HG02885 (cell line): ENCODE measurements around the gene POLA1.

ENCODE experiments used
- ATAC-seq: cut with Tn5 transposase; IDR thresholded peaks from one replicate; pipeline ENCODE4 v1.9.1; 2021; ENCODE audit warnings: mild to moderate bottlenecking; ENCODE audit not compliant: unreplicated experiment, poor library complexity

Gene POLA1

GRCh38 chrX:24682739-24683432, 10.8 kb upstream of the POLA1 start:
- ATAC-seq = no peak

- no peak for ATAC-seq
These were observed 9.7 kb upstream of the POLA1 start for GRCh38 chrX:24684048-24684447.

- no peak for ATAC-seq
These were observed 1.4 kb upstream of the POLA1 start for GRCh38 chrX:24692305-24692704.

GRCh38 chrX:24694825-24695224, 1.1 kb downstream of the POLA1 start:
- ATAC-seq = no peak

- no peak for ATAC-seq
These were observed 2.6 kb downstream of the POLA1 start for GRCh38 chrX:24696294-24696693.

GRCh38 chrX:24702362-24703184, 8.9 kb downstream of the POLA1 start:
- ATAC-seq = peak; percentile 99

- ATAC-seq = no peak
These were observed 9.4 kb downstream of the POLA1 start for GRCh38 chrX:24703185-24703494.

GRCh38 chrX:24718771-24719170, 25.1 kb downstream of the POLA1 start:
- no peak for ATAC-seq

- ATAC-seq = no peak
These were observed 26.3 kb downstream of the POLA1 start for GRCh38 chrX:24720036-24720435.

- ATAC-seq = no peak
These were observed 34.8 kb downstream of the POLA1 start for GRCh38 chrX:24728530-24728929.

GRCh38 chrX:24732766-24733500, 39.2 kb downstream of the POLA1 start:
- ATAC-seq = no peak

- ATAC-seq = no peak
These were observed 47.6 kb downstream of the POLA1 start for GRCh38 chrX:24741330-24741729.

- ATAC-seq = no peak
These were observed 54.5 kb downstream of the POLA1 start for GRCh38 chrX:24748196-24748595.

GRCh38 chrX:24759786-24760185, 66.1 kb downstream of the POLA1 start:
- no peak for ATAC-seq

- ATAC-seq = no peak
These were observed 66.8 kb downstream of the POLA1 start for GRCh38 chrX:24760363-24761000.

GRCh38 chrX:24761306-24761705, 67.6 kb downstream of the POLA1 start:
- no peak for ATAC-seq

GRCh38 chrX:24763989-24764388, 70.3 kb downstream of the POLA1 start:
- no peak for ATAC-seq

- ATAC-seq = no peak
These were observed 73.8 kb downstream of the POLA1 start for GRCh38 chrX:24767557-24767956.

GRCh38 chrX:24768556-24768955, 74.8 kb downstream of the POLA1 start:
- no peak for ATAC-seq

GRCh38 chrX:24774650-24775049, 80.9 kb downstream of the POLA1 start:
- ATAC-seq = no peak

- ATAC-seq = no peak
These were observed 82.2 kb downstream of the POLA1 start for GRCh38 chrX:24775891-24776290.
